SIG-M5 (cell line): ENCODE results near the gene AK5.

Experiments used
- DNase-seq: peaks from one replicate; lab custom pipeline; 2025; lab: John Stamatoyannopoulos, UW

The AK5 gene

GRCh38 chr1:77281491-77282186, at the start of gene AK5:
TSS of gene AK5 (plus strand) at chr1:77282019. CDS start at chr1:77282314, 295 bp downstream.
- no peak for DNase-seq

- DNase-seq = no peak
These were observed 49.0 kb upstream of the AK5 start for GRCh38 chr1:77232829-77233228.

GRCh38 chr1:77234096-77234495, 47.7 kb upstream of the AK5 start:
- no peak for DNase-seq

DNA sequence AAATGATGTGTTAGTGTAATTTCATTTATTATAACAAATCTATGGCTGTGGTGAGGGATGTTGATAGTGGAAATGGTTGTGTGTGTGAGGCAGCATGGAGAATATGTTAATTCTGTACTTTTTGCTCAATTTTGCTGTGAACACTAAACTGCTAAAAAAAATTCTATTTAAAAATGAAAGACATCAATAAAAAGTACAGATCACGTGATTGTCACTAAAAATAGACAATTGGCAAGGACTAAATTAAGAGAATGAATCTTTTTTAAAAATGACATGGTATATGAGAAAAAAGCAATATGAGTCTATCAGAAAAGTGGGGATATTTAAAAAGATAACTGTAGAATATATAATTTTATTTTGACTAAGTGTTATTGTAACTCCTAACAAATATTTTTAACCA, 46.9 kb upstream of the AK5 start:
- DNase-seq = no peak

DNA sequence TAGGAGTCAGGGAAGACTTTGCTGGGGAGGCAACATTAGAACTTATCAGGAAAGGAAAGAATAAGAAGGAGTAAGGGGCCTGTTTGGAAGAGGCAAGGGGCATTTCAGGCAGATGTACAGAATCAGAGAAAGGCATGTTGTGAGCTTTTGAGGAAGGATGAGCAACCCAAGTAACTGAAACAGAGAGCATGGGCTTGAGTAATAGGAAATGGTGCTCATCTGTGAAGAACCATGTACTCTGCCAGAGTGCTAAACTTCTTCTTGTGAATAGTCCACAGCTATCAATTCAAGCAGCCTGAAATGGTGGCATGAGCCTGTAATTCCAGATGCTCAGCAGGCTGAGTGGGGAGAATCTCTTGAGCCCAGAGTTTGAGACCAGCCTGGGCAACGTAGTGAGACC, 43.4 kb upstream of the AK5 start:
- DNase-seq = no peak

DNA sequence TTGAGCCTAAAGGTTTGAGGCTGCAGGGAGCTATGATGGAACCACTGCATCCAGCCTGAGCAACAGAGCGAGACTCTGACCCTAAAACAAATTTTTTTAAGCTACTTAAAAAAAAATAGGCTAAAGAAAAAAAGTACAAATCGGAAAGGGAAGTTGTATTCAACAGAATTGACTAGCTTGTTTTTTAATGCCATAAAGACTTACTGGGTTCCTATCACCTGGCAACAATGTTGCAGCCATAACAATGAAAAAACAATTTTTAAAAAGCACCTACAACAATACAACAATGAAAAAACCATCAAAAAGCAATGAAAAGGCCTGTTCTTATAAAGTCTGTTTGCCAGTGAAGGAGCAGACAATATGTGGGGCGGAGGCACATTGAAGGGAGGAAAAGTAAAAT, 42.5 kb upstream of the AK5 start:
- DNase-seq = no peak

GRCh38 chr1:77245830-77246229, 36.0 kb upstream of the AK5 start:
- no peak for DNase-seq

GRCh38 chr1:77250126-77250525, 31.7 kb upstream of the AK5 start:
- no peak for DNase-seq

- no peak for DNase-seq
These were observed 28.6 kb upstream of the AK5 start for GRCh38 chr1:77253211-77253610.

- DNase-seq = no peak
These were observed 18.1 kb upstream of the AK5 start for GRCh38 chr1:77263708-77264107.

- no peak for DNase-seq
These were observed 16.6 kb upstream of the AK5 start for GRCh38 chr1:77265180-77265579.

DNA sequence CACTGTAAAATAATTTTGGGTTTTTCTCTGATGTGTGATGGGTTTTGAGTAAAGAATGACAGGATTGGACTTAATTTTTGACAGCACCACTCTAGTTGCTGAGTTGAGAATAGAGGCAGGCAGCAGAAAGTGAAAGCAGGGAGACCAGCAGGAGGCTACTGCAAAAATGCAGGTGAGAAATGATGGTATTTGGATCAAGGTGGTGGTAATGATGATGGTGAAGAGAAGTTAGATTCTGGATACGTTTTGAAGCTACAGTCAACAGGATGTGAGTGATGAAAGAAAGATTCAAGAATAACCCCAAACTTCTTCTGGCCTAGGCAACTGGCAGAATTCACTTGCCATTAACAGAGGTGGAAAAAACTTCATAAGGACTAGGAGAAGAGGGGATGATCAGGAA, 14.8 kb upstream of the AK5 start:
- no peak for DNase-seq

GRCh38 chr1:77271852-77272580, 9.8 kb upstream of the AK5 start:
- no peak for DNase-seq

GRCh38 chr1:77273891-77274290, 7.9 kb upstream of the AK5 start:
- DNase-seq = no peak

- DNase-seq = no peak
These were observed 6.6 kb upstream of the AK5 start for GRCh38 chr1:77275194-77275593.

GRCh38 chr1:77276941-77277340, 4.9 kb upstream of the AK5 start:
- no peak for DNase-seq

DNA sequence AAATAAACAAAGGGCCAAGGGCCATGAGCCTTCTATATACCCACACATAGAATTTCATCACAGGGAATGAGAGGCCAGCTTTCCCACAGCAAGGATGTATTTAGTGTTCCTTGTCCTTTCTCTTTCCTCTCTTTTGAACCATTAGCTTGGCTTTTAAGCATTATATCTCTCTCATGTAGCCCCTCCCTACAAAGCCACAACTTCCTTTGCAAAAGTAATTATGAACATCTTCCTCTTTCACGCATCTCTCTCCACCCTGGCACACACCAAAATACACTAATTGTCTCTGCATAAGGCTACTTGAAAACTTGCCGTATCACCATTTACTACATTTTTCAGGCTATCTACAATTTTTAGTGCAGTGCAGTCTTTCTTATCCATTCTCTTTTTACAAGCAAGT, 1.9 kb upstream of the AK5 start:
- DNase-seq = no peak

- DNase-seq = no peak
These were observed 857 bp upstream of the AK5 start for GRCh38 chr1:77280962-77281361.

GRCh38 chr1:77282187-77282865, 507 bp downstream of the AK5 start:
- DNase-seq = no peak

GRCh38 chr1:77282866-77283539, 1.2 kb downstream of the AK5 start:
- DNase-seq = no peak

GRCh38 chr1:77283701-77284425, 2.0 kb downstream of the AK5 start:
- DNase-seq = no peak

DNA sequence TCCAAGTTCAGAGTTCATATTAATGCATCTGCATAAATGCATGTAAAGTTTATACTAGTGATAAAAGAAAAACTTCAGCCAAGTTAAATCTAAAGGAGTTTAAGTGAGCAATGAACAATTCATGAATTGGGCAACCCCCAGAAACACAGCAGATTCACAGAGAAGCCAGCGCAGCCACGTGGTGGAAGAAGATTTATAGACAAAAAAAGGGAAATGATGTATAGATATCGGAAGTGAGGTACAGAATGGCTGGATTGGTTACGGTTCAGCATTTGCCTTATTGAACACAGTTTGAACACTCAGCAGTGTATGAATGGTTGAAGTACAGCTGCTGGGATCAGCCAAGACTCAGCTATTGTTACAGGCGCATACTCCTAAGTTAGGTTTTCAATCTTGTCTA, 5.7 kb downstream of the AK5 start:
- no peak for DNase-seq
